Measurements from ENCODE around the gene NUTM1. TPM values are rescaled to one million over a fixed set of nuclear protein-coding genes. Genes with fewer than 3 reads are reported as not detected.

Gene NUTM1
- polyA plus RNA-seq, 1 donor (not counting 4 experiments of a cell fraction or from before 2014, with no cell fraction given) = not detected

DNA sequence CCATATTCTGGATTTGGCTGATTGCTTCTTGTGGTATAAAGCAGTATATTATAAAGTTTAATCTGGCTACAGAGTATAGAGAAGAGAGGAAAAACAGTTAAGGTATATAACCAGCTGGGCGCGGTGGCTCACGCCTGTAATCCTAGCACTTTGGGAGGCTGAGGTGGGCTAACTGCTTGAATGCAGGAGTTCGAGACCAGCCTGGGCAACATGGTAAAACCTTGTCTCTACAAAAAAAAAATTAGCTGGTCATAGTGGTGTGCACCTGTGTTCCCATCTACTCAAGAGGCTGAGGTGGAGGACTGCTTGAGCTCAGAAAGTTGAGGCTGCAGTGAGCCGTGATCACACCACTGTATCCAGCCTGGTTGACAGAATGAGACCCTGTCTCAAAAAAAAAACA lies 12.8 kb upstream of the NUTM1 start:
- H2AFZ ChIP-seq (ENCODE audit: control insufficient read depth, low read length) = no peak overlapping the region
- no peaks in the 10 kb centered on the region for H3K4me1 ChIP-seq (ENCODE audit: control insufficient read depth, extremely low read depth, insufficient read depth, low read length)
- no peaks in the 10 kb centered on the region for H3K9me3 ChIP-seq (ENCODE audit: control insufficient read depth, low read depth, low read length)
- no peak for FAIRE-seq
- no peak overlapping the region for H3K4me2 ChIP-seq (ENCODE audit: control insufficient read depth, extremely low read depth, insufficient read depth, low read depth, low read length)
- no peak overlapping the region for H3K4me3 ChIP-seq (ENCODE audit: control insufficient read depth in 2 of 3, extremely low read depth in 1 of 3, insufficient read depth in 2 of 3, low read depth in 1 of 3, low read length in 3 of 3)
- no peak overlapping the region for H3K27ac ChIP-seq (ENCODE audit: control insufficient read depth, insufficient read depth, low read length)
- H3K9me1 ChIP-seq (ENCODE audit: control insufficient read depth, extremely low read depth, insufficient read depth, low read length) = no peaks in the 10 kb centered on the region
- no peak for TF ChIP-seq EZH2 (IDR thresholded peaks at IDR 0.05; ENCODE audit: low read length)
- TF ChIP-seq, protein P1, sequence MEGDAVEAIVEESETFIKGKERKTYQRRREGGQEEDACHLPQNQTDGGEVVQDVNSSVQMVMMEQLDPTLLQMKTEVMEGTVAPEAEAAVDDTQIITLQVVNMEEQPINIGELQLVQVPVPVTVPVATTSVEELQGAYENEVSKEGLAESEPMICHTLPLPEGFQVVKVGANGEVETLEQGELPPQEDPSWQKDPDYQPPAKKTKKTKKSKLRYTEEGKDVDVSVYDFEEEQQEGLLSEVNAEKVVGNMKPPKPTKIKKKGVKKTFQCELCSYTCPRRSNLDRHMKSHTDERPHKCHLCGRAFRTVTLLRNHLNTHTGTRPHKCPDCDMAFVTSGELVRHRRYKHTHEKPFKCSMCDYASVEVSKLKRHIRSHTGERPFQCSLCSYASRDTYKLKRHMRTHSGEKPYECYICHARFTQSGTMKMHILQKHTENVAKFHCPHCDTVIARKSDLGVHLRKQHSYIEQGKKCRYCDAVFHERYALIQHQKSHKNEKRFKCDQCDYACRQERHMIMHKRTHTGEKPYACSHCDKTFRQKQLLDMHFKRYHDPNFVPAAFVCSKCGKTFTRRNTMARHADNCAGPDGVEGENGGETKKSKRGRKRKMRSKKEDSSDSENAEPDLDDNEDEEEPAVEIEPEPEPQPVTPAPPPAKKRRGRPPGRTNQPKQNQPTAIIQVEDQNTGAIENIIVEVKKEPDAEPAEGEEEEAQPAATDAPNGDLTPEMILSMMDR (optimal IDR thresholded peaks at IDR 0.05 in 1 of 3, IDR thresholded peaks at IDR 0.05 in 1 of 3, conservative IDR thresholded peaks at IDR 0.05 in 1 of 3; ENCODE audit: extremely low read depth in 1 of 3, insufficient read depth in 2 of 3, low read length in 3 of 3) = no peak
- dilution Hi-C loops (cut with MboI; ENCODE audit: extremely low pct_ligation_motif_present, low sequenced_read_pairs) = no loop called here
- no peak overlapping the region for H3K9ac ChIP-seq (ENCODE audit: control insufficient read depth, extremely low read depth, insufficient read depth, low read length)
- no peaks in the 10 kb centered on the region for H3K36me3 ChIP-seq (ENCODE audit: control insufficient read depth in 2 of 2, extremely low read depth in 1 of 2, insufficient read depth in 2 of 2, low read length in 2 of 2)
- no peaks in the 10 kb centered on the region for H3K27me3 ChIP-seq (ENCODE audit: control insufficient read depth, extremely low read depth, insufficient read depth, low read length)
- no peaks in the 10 kb centered on the region for H3K79me2 ChIP-seq (ENCODE audit: control insufficient read depth, insufficient read depth, low read length)
- H4K20me1 ChIP-seq (ENCODE audit: control insufficient read depth, extremely low read depth, insufficient read depth, low read length) = no peaks in the 10 kb centered on the region
- DNase-seq (ENCODE audit: low read depth, low spot score) = no peak

DNA sequence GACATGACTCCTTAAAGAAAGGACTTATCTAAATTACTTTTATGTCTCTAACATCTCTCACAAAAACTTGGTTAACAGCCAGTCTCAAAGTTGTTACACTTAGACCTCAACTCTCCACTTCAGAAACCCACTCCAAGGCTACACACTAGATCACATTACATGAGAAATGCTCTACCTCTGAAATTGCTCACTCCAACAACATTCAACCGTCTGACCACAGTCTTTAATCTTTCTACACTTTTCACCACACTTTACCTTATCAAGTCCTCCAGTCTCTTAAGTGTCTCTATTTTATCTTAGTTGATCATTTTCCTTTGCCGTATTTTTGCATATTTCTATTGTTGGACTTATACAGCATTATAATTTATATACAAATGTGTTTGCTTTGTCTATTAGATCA lies 11.3 kb upstream of the NUTM1 start:
- Histone ChIP-seq H3K9ac (ENCODE audit: control insufficient read depth, extremely low read depth, insufficient read depth, low read length) (no peak overlapping the region), H3K27me3 (ENCODE audit: control insufficient read depth, extremely low read depth, insufficient read depth, low read length) (no peaks in the 10 kb centered on the region), H3K36me3 (ENCODE audit: control insufficient read depth in 2 of 2, extremely low read depth in 1 of 2, insufficient read depth in 2 of 2, low read length in 2 of 2) (no peaks in the 10 kb centered on the region), H3K4me1 (ENCODE audit: control insufficient read depth, extremely low read depth, insufficient read depth, low read length) (peaks cover under 1% of the 10 kb centered on the region), H2AFZ (ENCODE audit: control insufficient read depth, low read length) (no peak overlapping the region), H3K27ac (ENCODE audit: control insufficient read depth, insufficient read depth, low read length) (no peak overlapping the region), H3K4me3 (ENCODE audit: control insufficient read depth in 2 of 3, extremely low read depth in 1 of 3, insufficient read depth in 2 of 3, low read depth in 1 of 3, low read length in 3 of 3) (no peak overlapping the region), H3K9me1 (ENCODE audit: control insufficient read depth, extremely low read depth, insufficient read depth, low read length) (no peaks in the 10 kb centered on the region), H3K79me2 (ENCODE audit: control insufficient read depth, insufficient read depth, low read length) (no peaks in the 10 kb centered on the region), H4K20me1 (ENCODE audit: control insufficient read depth, extremely low read depth, insufficient read depth, low read length) (no peaks in the 10 kb centered on the region), H3K9me3 (ENCODE audit: control insufficient read depth, low read depth, low read length) (no peaks in the 10 kb centered on the region), H3K4me2 (ENCODE audit: control insufficient read depth, extremely low read depth, insufficient read depth, low read depth, low read length) (no peak overlapping the region)
- dilution Hi-C loops (cut with MboI; ENCODE audit: extremely low pct_ligation_motif_present, low sequenced_read_pairs) = no loop called here
- TF ChIP-seq, protein P1 (optimal IDR thresholded peaks at IDR 0.05 in 1 of 3, IDR thresholded peaks at IDR 0.05 in 1 of 3, conservative IDR thresholded peaks at IDR 0.05 in 1 of 3; ENCODE audit: extremely low read depth in 1 of 3, insufficient read depth in 2 of 3, low read length in 3 of 3) = no peak
- TF ChIP-seq EZH2 (IDR thresholded peaks at IDR 0.05; ENCODE audit: low read length) = no peak
- DNase-seq (ENCODE audit: low read depth, low spot score) (no peak), FAIRE-seq (no peak)

Data from keratinocyte (primary cell).